ENCODE results near the gene GPC6. TPM values are rescaled to one million over a fixed set of nuclear protein-coding genes. Genes with fewer than 3 reads are reported as not detected.

The GPC6 gene
- total and polyA plus RNA-seq, 2 donors (not counting 1 experiment from before 2014, with no cell fraction given), result not detected

DNA sequence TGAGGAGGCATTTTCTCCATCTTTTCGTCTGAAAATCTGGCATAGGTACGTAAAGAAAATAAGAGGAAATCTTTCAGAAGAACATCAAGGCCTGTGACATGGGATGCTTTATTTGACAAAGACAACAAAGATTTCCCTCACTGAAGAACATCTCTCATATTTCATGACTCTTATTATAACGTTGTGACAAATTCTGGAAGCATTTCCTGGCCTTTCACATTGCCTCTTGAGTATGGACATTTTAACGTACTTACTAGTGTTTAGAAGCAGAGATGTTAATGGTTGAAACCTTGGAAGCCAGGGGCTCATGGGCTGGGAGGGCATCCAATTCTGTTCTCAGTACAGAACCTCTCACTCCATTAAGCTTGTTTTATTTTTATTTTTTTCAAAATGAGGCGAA is 1042.1 kb downstream of the GPC6 start:
- TF ChIP-seq CTCF (IDR thresholded peaks at IDR 0.05) (no peak), EZH2 (IDR thresholded peaks at IDR 0.05; ENCODE audit: borderline replicate concordance, insufficient read depth, low read depth, low read length, poor library complexity, severe bottlenecking) (no peak)
- Mint-ChIP-seq H3K27me3 (no peaks in the 10 kb centered on the region), H3K27ac (no peak overlapping the region), H3K4me3 (no peak overlapping the region), H3K9me3 (ENCODE audit: insufficient read depth) (no peaks in the 10 kb centered on the region), H3K4me1 (no peaks in the 10 kb centered on the region)
- H3K9me3 ChIP-seq (ENCODE audit: control extremely low read depth in 1 of 3, control insufficient read depth in 2 of 3, insufficient read depth in 1 of 3, low read length in 2 of 3), result no peaks in the 10 kb centered on the region
- no peak overlapping the region for H3K9ac ChIP-seq (ENCODE audit: low read length)
- no CpG with 5 or more reads among the region's 5 CpGs for WGBS (ENCODE audit: insufficient coverage)
- H3K4me2 ChIP-seq (replicated peaks; ENCODE audit: low read depth, low read length, poor library complexity, severe bottlenecking), result no peak overlapping the region
- POLR2A ChIA-PET, result no interaction called here
- no peaks in the 10 kb centered on the region for H3K36me3 ChIP-seq (replicated peaks in 1 of 2; ENCODE audit: control extremely low read depth in 1 of 2, control insufficient read depth in 1 of 2, extremely low read depth in 1 of 2, insufficient read depth in 2 of 2, low read length in 1 of 2)
- no peak overlapping the region for H3K27ac ChIP-seq (ENCODE audit: low read length in 2 of 2)
- H3K79me2 ChIP-seq (ENCODE audit: control insufficient read depth, insufficient read depth, low read length), result no peaks in the 10 kb centered on the region
- no peak for DNase-seq
- H4K20me1 ChIP-seq (ENCODE audit: control insufficient read depth, insufficient read depth, low read length, poor library complexity, severe bottlenecking), result no peaks in the 10 kb centered on the region
- CTCF ChIA-PET, result no interaction called here
- no peaks in the 10 kb centered on the region for H3K27me3 ChIP-seq (replicated peaks in 1 of 4; ENCODE audit: control extremely low read depth in 1 of 4, control insufficient read depth in 3 of 4, insufficient read depth in 4 of 4, low read length in 3 of 4)
- intact Hi-C loops (cut with micrococcal nuclease), result no loop called here
- H3K4me3 ChIP-seq (ENCODE audit: control extremely low read depth in 1 of 5, extremely low read depth in 1 of 5, insufficient read depth in 1 of 5, low read depth in 2 of 5, low read length in 4 of 5), result no peak overlapping the region
- no peaks in the 10 kb centered on the region for H3K4me1 ChIP-seq (ENCODE audit: control insufficient read depth in 2 of 2, insufficient read depth in 2 of 2, low read length in 2 of 2)
- H2AFZ ChIP-seq (ENCODE audit: insufficient read depth, low read depth, low read length, poor library complexity, severe bottlenecking), result no peak overlapping the region
- ATAC-seq (ENCODE audit: low read depth), result no peak

GRCh38 chr13:94269557-94269956 is 1043.0 kb downstream of the GPC6 start:
- 100% methylated on average over 4 of the region's 6 CpGs for WGBS (ENCODE audit: insufficient coverage)
- intact Hi-C loops (cut with micrococcal nuclease), result no loop called here
- CTCF ChIA-PET, result interaction anchor here (0.6 kb wide), 1 partner anchor 27 kb away, joined by 3 read pairs; no protein-coding TSS in a partner anchor
- no peaks in the 10 kb centered on the region for H3K4me1 Mint-ChIP-seq
- Histone ChIP-seq H3K4me2 (replicated peaks; ENCODE audit: low read depth, low read length, poor library complexity, severe bottlenecking) (no peak overlapping the region), H4K20me1 (ENCODE audit: control insufficient read depth, insufficient read depth, low read length, poor library complexity, severe bottlenecking) (no peaks in the 10 kb centered on the region), H3K79me2 (ENCODE audit: control insufficient read depth, insufficient read depth, low read length) (no peaks in the 10 kb centered on the region), H3K4me1 (ENCODE audit: control insufficient read depth in 2 of 2, insufficient read depth in 2 of 2, low read length in 2 of 2) (no peaks in the 10 kb centered on the region), H2AFZ (ENCODE audit: insufficient read depth, low read depth, low read length, poor library complexity, severe bottlenecking) (no peak overlapping the region), H3K9ac (ENCODE audit: low read length) (no peak overlapping the region), H3K36me3 (replicated peaks in 1 of 2; ENCODE audit: control extremely low read depth in 1 of 2, control insufficient read depth in 1 of 2, extremely low read depth in 1 of 2, insufficient read depth in 2 of 2, low read length in 1 of 2) (no peaks in the 10 kb centered on the region), H3K27me3 (replicated peaks in 1 of 4; ENCODE audit: control extremely low read depth in 1 of 4, control insufficient read depth in 3 of 4, insufficient read depth in 4 of 4, low read length in 3 of 4) (no peaks in the 10 kb centered on the region), H3K4me3 (ENCODE audit: control extremely low read depth in 1 of 5, extremely low read depth in 1 of 5, insufficient read depth in 1 of 5, low read depth in 2 of 5, low read length in 4 of 5) (no peak overlapping the region), H3K27ac (ENCODE audit: low read length in 2 of 2) (no peak overlapping the region), H3K9me3 (ENCODE audit: control extremely low read depth in 1 of 3, control insufficient read depth in 2 of 3, insufficient read depth in 1 of 3, low read length in 2 of 3) (no peaks in the 10 kb centered on the region)
- no peak for TF ChIP-seq CTCF (IDR thresholded peaks at IDR 0.05)
- TF ChIP-seq EZH2 (IDR thresholded peaks at IDR 0.05; ENCODE audit: borderline replicate concordance, insufficient read depth, low read depth, low read length, poor library complexity, severe bottlenecking), result no peak
- POLR2A ChIA-PET, result no interaction called here
- ATAC-seq (ENCODE audit: low read depth) (no peak), DNase-seq (no peak)
- H3K9me3 Mint-ChIP-seq (ENCODE audit: insufficient read depth), result no peaks in the 10 kb centered on the region
- H3K27me3 Mint-ChIP-seq, result no peaks in the 10 kb centered on the region
- no peak overlapping the region for H3K27ac Mint-ChIP-seq
- no peak overlapping the region for H3K4me3 Mint-ChIP-seq

All from B cell (primary cell).